ENCODE results near the gene ECI1.

Gene ECI1

DNA sequence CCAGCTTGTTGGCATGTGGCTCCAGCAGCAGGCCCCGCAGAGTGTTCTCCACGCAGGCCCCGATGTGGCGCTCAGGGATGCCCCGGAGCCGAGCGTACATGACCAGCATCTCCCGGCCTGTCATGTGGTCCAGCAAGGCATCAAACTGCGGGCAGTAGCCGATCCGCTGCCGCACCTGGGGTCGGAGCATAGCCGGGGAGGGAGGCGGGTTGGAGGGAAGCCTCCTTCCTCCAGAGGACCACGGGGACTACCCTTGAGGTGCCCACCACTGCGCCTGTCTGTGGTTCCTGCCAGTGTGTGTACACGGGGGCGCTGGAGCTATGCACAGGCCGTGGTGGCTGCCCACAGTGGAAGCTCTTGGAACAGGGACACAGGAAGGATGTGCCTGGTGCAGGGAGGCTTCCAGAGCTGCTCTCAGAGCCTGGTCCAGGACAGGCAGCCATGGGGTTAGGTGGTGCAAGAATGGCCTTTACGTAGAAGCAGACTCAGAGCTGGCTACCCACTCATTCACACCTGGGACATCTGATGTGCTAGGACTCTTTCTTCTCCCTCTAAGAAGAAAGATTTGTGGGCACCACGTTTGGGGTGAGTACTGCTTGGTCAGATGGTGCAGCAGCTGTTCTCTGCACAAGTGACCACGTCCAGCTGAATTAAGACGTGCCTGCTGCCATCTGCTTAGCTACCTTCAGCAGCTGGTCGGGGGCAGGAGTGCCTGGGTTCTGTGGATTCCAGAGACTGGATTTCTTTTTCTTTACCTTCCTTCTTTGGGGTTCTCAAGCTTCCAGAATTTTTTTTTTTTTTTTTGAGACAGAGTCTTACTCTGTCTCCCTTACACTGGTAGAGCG lies 27.8 kb upstream of the ECI1 start:
- Histone ChIP-seq H4K20me1 (ENCODE audit: insufficient read depth, low read length) (no peaks in the 10 kb centered on the region), H3K79me2 (ENCODE audit: low read length) (no peaks in the 10 kb centered on the region), H3K4me1 (ENCODE audit: low read length) (peaks cover 5% of the 10 kb centered on the region; the same call in 1 of the 2 replicates), H2AFZ (ENCODE audit: low read depth, low read length) (no peak overlapping the region), H3K27ac (ENCODE audit: low read length) (no peak overlapping the region), H3K9me3 (ENCODE audit: insufficient read depth, low read length) (no peaks in the 10 kb centered on the region), H3K27me3 (ENCODE audit: low read depth, low read length) (no peaks in the 10 kb centered on the region), H3K4me2 (ENCODE audit: low read length) (no peak overlapping the region), H3K4me3 (ENCODE audit: low read length) (no peak overlapping the region), H3K9ac (ENCODE audit: low read length) (no peak overlapping the region), H3K36me3 (replicated peaks; ENCODE audit: low read depth, low read length) (no peaks in the 10 kb centered on the region)
- TF ChIP-seq, protein P1, sequence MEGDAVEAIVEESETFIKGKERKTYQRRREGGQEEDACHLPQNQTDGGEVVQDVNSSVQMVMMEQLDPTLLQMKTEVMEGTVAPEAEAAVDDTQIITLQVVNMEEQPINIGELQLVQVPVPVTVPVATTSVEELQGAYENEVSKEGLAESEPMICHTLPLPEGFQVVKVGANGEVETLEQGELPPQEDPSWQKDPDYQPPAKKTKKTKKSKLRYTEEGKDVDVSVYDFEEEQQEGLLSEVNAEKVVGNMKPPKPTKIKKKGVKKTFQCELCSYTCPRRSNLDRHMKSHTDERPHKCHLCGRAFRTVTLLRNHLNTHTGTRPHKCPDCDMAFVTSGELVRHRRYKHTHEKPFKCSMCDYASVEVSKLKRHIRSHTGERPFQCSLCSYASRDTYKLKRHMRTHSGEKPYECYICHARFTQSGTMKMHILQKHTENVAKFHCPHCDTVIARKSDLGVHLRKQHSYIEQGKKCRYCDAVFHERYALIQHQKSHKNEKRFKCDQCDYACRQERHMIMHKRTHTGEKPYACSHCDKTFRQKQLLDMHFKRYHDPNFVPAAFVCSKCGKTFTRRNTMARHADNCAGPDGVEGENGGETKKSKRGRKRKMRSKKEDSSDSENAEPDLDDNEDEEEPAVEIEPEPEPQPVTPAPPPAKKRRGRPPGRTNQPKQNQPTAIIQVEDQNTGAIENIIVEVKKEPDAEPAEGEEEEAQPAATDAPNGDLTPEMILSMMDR (IDR thresholded peaks at IDR 0.05; ENCODE audit: low read depth, low read length): no peak
- TF ChIP-seq EZH2phosphoT487 (IDR thresholded peaks at IDR 0.05; ENCODE audit: low read depth): no peak

DNA sequence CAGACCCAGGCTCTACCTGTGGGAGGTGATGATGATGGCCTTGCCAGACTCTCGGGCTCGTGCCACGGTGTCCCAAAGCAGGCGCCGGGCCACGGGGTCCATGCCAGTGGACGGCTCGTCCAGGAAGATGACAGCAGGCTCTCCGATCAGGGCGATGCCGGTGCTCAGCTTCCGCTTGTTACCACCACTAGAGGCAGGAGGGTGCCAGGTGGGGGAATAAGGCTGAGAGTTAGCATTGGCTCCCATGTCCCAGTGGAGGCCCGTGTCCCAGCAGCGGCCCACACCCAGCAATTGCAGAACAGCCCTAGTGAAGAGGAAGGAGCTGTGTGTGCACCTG lies 26.9 kb upstream of the ECI1 start:
- no peaks in the 10 kb centered on the region for H3K27me3 ChIP-seq (ENCODE audit: low read depth, low read length)
- H3K9ac ChIP-seq (ENCODE audit: low read length): no peak overlapping the region
- no peak overlapping the region for H3K4me2 ChIP-seq (ENCODE audit: low read length)

DNA sequence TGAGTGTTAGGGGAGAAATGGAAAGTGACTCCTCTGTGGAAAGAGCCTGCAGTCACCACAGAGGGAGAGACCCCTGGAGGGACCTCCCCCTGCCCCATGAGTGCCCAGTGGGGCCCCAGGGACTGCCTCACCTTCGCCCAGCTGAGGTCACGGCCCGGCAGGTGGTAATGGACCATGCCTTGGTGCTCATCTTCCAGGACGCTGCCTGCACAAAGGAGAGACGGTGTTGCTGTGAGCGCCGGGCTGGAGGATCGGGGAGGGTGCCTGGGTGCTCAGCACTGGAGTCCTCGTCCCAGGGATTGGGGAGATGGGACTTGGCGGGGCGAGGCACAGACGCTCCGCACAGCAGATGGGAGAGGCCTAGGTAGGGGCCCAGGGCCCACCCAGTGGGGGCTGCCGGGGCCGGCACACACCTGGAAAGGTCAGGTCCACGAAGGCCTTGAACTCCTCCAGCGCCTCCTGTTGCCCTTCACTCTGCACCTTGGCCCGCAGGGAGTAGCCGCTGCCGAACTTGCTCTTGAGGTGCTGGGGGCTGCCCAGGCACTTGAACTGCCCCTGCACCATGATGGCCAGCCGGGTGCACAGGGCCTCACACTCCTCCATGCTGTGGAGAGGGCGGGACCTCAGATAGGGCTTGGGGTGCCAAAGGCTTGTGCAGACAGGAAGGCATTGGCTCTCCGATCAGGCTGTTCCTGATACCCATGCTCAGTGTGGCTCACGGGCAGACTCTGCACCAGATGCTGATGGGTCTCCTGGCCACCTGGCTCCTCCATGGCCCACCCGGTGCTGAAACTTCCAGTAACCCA lies 26.3 kb upstream of the ECI1 start:
- H4K20me1 ChIP-seq (ENCODE audit: insufficient read depth, low read length): no peaks in the 10 kb centered on the region
- H3K9ac ChIP-seq (ENCODE audit: low read length): no peak overlapping the region
- no peak overlapping the region for H3K4me2 ChIP-seq (ENCODE audit: low read length)
- no peaks in the 10 kb centered on the region for H3K36me3 ChIP-seq (replicated peaks; ENCODE audit: low read depth, low read length)
- no peak overlapping the region for H3K4me3 ChIP-seq (ENCODE audit: low read length)
- no peaks in the 10 kb centered on the region for H3K27me3 ChIP-seq (ENCODE audit: low read depth, low read length)
- H3K9me3 ChIP-seq (ENCODE audit: insufficient read depth, low read length): no peaks in the 10 kb centered on the region
- no peaks in the 10 kb centered on the region for H3K79me2 ChIP-seq (ENCODE audit: low read length)
- peaks cover 5% of the 10 kb centered on the region; the same call in 1 of the 2 replicates for H3K4me1 ChIP-seq (ENCODE audit: low read length)
- H3K27ac ChIP-seq (ENCODE audit: low read length): no peak overlapping the region
- TF ChIP-seq, protein P1 (IDR thresholded peaks at IDR 0.05; ENCODE audit: low read depth, low read length): no peak
- TF ChIP-seq EZH2phosphoT487 (IDR thresholded peaks at IDR 0.05; ENCODE audit: low read depth): no peak
- no peak overlapping the region for H2AFZ ChIP-seq (ENCODE audit: low read depth, low read length)

More for the DNA sequence above, 26.9 kb upstream of the ECI1 start:
- Histone ChIP-seq H3K27ac (ENCODE audit: low read length) (no peak overlapping the region), H3K4me1 (ENCODE audit: low read length) (peaks cover 5% of the 10 kb centered on the region; the same call in 1 of the 2 replicates), H2AFZ (ENCODE audit: low read depth, low read length) (no peak overlapping the region), H3K79me2 (ENCODE audit: low read length) (no peaks in the 10 kb centered on the region), H3K4me3 (ENCODE audit: low read length) (no peak overlapping the region), H3K9me3 (ENCODE audit: insufficient read depth, low read length) (no peaks in the 10 kb centered on the region), H3K36me3 (replicated peaks; ENCODE audit: low read depth, low read length) (no peaks in the 10 kb centered on the region), H4K20me1 (ENCODE audit: insufficient read depth, low read length) (no peaks in the 10 kb centered on the region)
- no peak for TF ChIP-seq EZH2phosphoT487 (IDR thresholded peaks at IDR 0.05; ENCODE audit: low read depth)
- TF ChIP-seq, protein P1 (IDR thresholded peaks at IDR 0.05; ENCODE audit: low read depth, low read length): no peak

Data from OCI-LY3 (cell line).